ENCODE data around the gene BTN1A1. TPM values are rescaled to one million over a fixed set of nuclear protein-coding genes. Genes with fewer than 3 reads are reported as not detected.

The BTN1A1 gene
- total RNA-seq, 6 experiments from 2014 or later: not detected

DNA sequence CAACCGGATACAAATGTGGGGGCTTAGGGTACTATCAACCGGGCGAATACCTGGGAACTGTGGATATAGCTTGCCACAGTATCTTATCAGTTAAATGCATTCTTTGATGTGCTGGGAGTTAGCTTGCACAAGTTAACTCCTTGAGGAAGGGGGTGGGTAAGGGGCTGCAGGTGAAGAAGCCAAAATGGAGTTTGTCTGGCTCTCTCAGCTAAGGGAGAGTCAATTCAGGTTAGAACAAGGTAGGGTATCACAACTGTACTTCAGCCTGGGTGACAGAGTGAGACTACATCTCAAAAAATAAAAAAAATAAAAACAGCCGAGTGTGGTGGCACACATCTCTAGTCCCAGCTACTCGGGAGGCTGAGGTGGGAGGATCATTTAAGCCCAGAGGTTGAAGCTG lies 8.5 kb upstream of the BTN1A1 start:
- Mint-ChIP-seq H3K27me3 (ENCODE audit: insufficient read depth) (peaks cover 27% of the 10 kb centered on the region), H3K4me3 (no peak overlapping the region), H3K4me1 (ENCODE audit: low read depth) (no peaks in the 10 kb centered on the region), H3K9me3 (no peaks in the 10 kb centered on the region; the same call in 1 of the 2 replicates), H3K36me3 (ENCODE audit: low read depth) (0 out of 2 replicates have a peak, but pooled peaks cover 4% of the 10 kb centered on the region), H3K27ac (no peak overlapping the region)
- DNase-seq: no peak
- TF ChIP-seq, protein P1, sequence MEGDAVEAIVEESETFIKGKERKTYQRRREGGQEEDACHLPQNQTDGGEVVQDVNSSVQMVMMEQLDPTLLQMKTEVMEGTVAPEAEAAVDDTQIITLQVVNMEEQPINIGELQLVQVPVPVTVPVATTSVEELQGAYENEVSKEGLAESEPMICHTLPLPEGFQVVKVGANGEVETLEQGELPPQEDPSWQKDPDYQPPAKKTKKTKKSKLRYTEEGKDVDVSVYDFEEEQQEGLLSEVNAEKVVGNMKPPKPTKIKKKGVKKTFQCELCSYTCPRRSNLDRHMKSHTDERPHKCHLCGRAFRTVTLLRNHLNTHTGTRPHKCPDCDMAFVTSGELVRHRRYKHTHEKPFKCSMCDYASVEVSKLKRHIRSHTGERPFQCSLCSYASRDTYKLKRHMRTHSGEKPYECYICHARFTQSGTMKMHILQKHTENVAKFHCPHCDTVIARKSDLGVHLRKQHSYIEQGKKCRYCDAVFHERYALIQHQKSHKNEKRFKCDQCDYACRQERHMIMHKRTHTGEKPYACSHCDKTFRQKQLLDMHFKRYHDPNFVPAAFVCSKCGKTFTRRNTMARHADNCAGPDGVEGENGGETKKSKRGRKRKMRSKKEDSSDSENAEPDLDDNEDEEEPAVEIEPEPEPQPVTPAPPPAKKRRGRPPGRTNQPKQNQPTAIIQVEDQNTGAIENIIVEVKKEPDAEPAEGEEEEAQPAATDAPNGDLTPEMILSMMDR (IDR thresholded peaks at IDR 0.05): no peak

DNA sequence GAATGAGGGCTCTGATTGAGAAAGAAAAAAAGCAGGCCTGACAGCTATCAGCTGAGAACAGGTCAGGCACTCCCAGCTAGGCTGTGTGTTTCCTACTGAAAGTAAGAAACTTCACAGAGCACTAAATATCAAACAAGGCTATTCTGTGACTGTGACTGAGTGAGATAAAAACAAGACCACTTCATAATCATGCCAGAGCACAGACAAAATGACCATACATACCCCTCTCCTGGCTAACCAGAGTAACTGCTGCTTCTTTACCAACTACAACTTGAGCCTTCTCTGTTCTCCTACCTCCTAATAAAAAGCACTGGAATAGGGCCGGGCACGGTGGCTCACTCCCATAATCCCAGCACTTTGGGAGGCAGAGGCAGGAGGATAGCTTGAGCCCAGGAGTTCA lies 6.8 kb upstream of the BTN1A1 start:
- H3K9me3 Mint-ChIP-seq: no peaks in the 10 kb centered on the region
- DNase-seq: peak; percentile 16
- no peaks in the 10 kb centered on the region for H3K4me1 Mint-ChIP-seq (ENCODE audit: low read depth)
- H3K4me3 Mint-ChIP-seq: no peak overlapping the region
- H3K36me3 Mint-ChIP-seq (ENCODE audit: low read depth): no peaks in the 10 kb centered on the region
- H3K27ac Mint-ChIP-seq: no peak overlapping the region
- H3K27me3 Mint-ChIP-seq (ENCODE audit: insufficient read depth): peaks cover 16% of the 10 kb centered on the region
- TF ChIP-seq, protein P1 (IDR thresholded peaks at IDR 0.05): peak; percentile 43

DNA sequence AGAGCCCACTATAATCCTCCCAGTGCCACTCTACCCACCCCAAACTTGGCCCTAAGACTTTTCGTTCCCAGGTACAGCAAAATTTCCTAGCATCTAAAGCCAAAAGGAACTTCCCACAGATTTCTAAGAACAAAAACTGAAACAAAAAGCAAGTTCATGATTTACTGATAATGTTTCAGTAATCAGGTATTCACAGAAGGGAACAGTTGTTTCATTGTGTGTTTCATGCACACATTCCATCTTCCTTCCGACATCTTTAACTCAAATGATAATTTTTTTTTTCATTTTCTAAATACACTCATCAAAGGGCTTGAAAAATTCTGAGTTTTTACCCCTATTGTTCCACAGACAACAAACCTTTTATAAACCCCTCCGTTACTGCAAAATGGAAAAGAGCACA lies 6.0 kb upstream of the BTN1A1 start:
- Mint-ChIP-seq H3K27me3 (ENCODE audit: insufficient read depth) (peaks cover 16% of the 10 kb centered on the region), H3K4me3 (no peak overlapping the region), H3K36me3 (ENCODE audit: low read depth) (no peaks in the 10 kb centered on the region), H3K4me1 (ENCODE audit: low read depth) (no peaks in the 10 kb centered on the region), H3K9me3 (no peaks in the 10 kb centered on the region), H3K27ac (no peak overlapping the region)
- no peak for DNase-seq
- TF ChIP-seq, protein P1 (IDR thresholded peaks at IDR 0.05): no peak

DNA sequence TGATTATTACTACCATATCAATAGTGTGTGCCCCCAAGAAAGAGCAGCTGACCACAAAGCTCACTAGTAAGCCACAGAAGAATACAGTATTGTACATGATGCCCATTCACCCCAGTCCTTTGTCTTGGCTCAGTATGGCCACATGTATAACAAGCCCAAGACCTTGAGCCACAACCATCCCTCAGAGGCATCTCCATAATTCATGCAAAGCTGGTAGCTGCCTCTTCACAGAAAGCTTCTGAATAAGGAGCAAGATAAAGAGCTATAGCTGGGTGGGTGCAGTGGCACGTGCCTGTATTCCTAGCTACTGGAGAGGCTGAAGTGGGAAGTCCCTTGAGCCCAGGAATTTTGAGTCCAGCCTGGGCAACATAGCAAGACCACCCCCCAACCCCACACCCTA lies 4.8 kb upstream of the BTN1A1 start:
- H3K9me3 Mint-ChIP-seq: no peaks in the 10 kb centered on the region
- peaks cover 19% of the 10 kb centered on the region for H3K27me3 Mint-ChIP-seq (ENCODE audit: insufficient read depth)
- no peak overlapping the region for H3K4me3 Mint-ChIP-seq
- H3K36me3 Mint-ChIP-seq (ENCODE audit: low read depth): no peaks in the 10 kb centered on the region
- no peak overlapping the region for H3K27ac Mint-ChIP-seq
- H3K4me1 Mint-ChIP-seq (ENCODE audit: low read depth): no peaks in the 10 kb centered on the region
- TF ChIP-seq, protein P1 (IDR thresholded peaks at IDR 0.05): no peak
- no peak for DNase-seq

DNA sequence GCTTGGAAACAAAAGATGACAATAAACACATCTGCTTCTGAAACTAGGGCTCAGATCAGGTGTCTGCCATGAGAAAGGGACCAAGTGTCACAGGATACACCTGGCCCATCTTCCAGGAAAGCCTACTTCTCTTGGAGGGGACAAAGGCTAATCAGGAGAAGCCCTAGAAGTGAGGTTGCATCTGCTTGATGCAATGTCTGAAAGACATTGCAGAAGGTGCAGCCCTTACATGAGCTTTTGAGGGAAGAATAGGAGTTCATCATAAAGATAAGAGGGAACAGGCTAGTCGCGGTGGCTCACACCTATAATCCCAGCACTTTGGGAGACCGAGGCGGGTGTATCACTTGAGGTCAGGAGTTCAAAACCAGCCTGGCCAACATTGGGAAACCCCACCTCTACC lies 2.5 kb upstream of the BTN1A1 start:
- TF ChIP-seq, protein P1 (IDR thresholded peaks at IDR 0.05): no peak
- no peak for DNase-seq
- H3K27me3 Mint-ChIP-seq (ENCODE audit: insufficient read depth): peaks cover 31% of the 10 kb centered on the region
- H3K36me3 Mint-ChIP-seq (ENCODE audit: low read depth): no peaks in the 10 kb centered on the region
- no peak overlapping the region for H3K4me3 Mint-ChIP-seq
- no peaks in the 10 kb centered on the region for H3K9me3 Mint-ChIP-seq
- H3K27ac Mint-ChIP-seq: no peak overlapping the region
- H3K4me1 Mint-ChIP-seq (ENCODE audit: low read depth): peaks cover 10% of the 10 kb centered on the region; the same call in 1 of the 2 replicates

DNA sequence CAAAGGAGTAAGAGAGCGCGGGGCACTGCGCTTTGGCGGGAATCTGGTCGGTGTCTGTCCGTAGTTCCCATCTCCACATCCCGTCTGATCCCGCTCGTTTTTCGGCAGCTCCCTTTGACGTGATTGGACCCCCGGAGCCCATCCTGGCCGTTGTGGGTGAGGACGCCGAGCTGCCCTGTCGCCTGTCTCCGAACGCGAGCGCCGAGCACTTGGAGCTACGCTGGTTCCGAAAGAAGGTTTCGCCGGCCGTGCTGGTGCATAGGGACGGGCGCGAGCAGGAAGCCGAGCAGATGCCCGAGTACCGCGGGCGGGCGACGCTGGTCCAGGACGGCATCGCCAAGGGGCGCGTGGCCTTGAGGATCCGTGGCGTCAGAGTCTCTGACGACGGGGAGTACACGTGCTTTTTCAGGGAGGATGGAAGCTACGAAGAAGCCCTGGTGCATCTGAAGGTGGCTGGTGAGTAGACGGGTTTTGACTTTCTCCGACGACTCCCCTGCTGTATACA lies 1.4 kb downstream of the BTN1A1 start:
- Mint-ChIP-seq H3K4me3 (peak overlapping the region; percentile 67), H3K36me3 (ENCODE audit: low read depth) (no peaks in the 10 kb centered on the region), H3K27ac (no peak overlapping the region), H3K27me3 (ENCODE audit: insufficient read depth) (peaks cover 20% of the 10 kb centered on the region), H3K4me1 (ENCODE audit: low read depth) (peaks cover 10% of the 10 kb centered on the region; the same call in 1 of the 2 replicates), H3K9me3 (no peaks in the 10 kb centered on the region)
- TF ChIP-seq, protein P1 (IDR thresholded peaks at IDR 0.05): no peak
- no peak for DNase-seq
